Measurements from ENCODE around the gene C1QTNF4.
"Not testable (repeated sequence)": the region's sequence is repeated elsewhere in the genome, so short reads cannot be mapped to it uniquely, and the experiment has no call there.

C1QTNF4 gene

DNA sequence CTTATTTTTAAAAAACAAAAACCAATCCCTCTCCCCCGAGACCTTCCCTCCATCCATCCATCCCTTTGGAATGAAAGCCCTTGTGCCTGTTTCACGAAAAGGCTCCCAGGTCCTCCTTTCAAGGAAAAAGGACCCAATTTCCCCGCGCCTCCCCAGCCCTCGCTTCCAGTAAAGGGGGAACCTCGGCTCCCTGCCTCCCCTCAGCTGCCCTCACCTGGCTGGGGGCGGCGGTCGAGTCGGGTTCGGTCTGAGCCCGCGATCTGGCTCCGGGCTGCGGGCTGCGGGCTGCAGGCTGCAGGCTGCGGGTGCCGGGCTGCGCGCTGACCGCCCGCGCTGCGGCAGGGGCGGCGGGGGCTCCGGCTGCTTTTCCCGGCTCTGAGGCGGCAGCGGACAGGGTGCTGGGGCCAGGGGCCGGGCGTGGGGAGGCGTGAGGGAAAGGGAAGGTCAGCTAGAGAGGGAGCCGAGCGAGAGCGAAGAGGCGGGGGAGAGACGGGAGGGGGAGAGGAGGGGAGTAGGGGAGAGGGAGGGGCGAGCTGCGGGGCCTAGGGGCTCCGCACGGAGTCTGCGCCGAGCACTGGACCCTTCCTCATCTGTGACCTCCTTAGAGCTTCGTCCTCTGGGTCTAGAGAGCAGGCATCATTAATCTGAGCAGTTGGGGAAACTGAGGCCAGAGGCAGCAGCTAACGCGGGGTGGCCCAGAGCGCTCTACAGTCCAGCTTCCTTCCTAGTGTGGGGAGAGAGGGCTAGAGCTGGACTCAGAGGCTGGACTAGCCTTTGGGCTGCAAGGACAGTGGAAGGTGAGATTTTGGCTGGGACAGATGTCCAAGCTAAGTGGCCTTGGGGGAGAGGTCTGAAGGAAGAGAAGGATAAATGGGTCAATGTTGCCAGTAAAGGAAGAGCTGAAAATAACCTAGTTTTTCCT lies at the start of gene C1QTNF4:
TSS of gene C1QTNF4 (minus strand) at position 478 of the 922 bp plus-strand sequence. CDS start 3,601 bp downstream, outside the sequence.
- no peak for DNase-seq

DNA sequence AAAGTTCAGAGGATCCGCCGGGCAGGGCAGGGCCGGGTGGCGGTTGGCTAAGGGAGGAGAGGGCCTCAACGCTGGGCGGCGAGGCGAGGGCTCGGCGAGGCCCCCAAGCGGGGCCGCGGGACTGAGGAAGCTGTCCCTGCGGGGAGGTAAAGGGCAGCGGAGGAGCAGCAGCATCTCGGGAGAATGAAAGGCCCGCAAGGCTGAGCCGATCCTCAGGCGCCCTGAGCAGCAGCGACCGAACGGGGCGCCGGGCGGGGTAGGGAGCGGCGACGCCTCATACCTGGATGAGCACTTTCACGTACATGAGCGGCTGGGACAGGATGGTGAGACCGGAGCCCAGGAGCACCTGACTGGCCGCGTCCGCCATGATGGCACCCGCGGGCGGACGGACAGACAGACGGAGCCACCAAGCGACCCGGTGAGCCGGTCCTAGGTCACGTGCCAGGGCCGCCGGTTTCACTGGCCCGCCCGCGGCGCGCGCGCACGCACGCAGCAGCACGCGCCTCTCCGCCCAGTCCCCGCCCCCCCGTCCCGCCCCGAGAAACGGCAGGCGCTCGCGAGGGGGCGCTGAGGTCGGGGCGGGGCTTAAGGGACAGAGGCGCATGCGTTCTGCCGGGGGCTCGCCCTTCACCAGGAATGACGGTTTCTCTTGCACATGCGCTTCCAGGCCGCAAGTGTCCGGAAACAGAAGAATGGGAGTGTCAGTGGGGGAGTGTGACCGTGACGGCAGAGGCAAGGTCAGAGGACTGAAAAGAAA lies 48.1 kb upstream of the C1QTNF4 start, which contains the start of gene MTCH2:
TSS of gene MTCH2 (minus strand) at position 461 of the 757 bp plus-strand sequence. CDS start at position 367, 94 bp downstream.
- DNase-seq: peak; percentile 96 to 98

DNA sequence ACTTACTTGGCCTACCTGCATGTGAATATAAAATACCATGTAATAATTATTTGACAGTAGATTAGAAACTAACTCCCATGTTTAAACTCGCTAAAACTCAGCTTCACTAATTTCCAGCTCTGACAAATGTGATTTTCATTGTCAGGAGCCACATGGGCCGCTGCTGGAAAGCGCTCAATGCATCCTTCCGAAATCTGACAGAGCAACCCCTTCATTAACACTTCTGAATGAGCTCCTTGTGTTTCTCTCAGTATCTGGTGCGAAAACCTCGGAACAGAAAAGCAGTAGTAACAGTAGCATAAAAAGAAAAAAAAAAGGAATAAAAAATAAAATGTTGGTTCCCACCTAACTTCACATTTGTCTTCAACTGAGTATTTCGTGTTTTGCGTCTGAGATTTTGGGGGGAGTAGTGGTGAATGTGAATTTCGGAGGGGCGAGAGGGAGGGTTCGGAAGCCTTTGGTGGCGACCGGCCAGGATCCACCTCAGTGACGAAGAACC lies 47.4 kb upstream of the C1QTNF4 start:
- no peak for DNase-seq

DNA sequence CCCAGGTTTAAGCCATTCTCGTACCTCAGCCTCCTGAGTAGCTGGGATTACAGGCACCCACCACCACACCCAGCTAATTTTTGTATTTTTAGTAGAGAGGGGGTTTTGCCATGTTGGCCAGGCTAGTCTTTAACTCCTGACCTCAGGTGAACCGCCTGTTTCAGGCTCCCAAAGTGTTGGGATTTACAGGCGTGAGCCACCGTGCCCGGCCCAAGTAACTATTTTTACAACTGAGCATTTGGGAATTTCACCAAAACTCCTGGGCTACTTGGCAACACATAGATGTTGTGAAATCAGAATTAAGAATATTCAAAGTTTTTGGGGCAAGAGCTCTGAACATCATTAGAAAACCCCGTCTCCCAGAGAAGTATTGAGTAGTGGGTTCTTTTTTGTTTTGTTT lies 46.3 kb upstream of the C1QTNF4 start:
- not testable (repeated sequence) for DNase-seq

DNA sequence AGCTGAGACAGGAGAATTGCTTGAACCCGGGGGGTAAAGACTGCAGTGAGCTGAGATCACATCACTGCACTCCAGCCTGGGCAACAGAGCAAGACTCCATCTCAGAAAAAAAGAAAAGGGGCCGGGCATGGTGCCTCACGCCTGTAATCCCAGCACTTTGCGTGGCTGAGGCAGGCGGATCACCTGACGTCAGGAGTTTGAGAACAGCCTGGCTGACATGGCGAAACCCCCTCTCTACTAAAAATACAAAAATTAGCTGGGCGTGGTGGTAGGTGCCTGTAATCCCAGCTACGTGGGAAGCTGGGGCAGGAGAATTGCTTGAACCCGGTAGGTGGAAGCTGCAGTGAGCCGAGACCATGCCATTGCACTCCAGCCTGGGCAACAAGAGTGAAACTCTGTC lies 42.1 kb upstream of the C1QTNF4 start:
- not testable (repeated sequence) for DNase-seq

DNA sequence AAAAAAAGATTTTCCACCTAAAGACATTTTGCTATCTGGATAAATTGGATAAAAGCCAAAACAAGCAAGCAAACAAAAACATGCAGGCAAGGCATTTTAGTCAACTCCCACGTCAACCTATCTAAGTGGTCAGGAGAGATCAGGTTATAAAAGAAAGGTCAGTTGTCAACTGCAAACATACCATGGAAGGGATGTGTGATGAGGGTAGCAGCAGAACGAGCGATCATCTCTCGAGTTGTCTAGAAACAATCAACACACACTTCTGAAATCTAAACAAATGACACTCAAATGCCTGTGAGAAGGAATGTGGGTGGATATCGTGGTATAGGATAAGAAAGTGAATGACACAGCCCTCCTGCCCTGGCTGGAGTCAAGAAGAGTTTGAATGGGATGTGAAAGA lies 37.3 kb upstream of the C1QTNF4 start:
- DNase-seq: no peak

DNA sequence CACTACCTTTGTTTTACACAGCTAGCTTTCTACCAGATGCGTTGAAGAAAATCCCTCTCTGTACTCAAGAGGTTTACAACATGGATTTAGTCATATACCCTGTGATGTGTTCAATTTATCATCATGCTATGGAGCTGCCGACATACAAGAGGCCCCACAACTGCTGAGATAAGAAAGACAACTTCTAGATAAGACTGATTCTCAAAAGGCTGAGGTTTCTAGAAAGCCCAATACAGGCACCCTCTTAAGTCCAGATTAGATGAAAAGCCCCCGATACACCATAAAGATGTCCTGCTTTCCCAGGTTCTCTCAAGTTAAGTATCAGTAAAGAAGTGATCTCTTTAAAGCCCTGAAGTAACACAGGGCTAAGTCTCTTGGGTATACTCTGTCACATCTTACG lies 33.8 kb upstream of the C1QTNF4 start:
- no peak for DNase-seq

DNA sequence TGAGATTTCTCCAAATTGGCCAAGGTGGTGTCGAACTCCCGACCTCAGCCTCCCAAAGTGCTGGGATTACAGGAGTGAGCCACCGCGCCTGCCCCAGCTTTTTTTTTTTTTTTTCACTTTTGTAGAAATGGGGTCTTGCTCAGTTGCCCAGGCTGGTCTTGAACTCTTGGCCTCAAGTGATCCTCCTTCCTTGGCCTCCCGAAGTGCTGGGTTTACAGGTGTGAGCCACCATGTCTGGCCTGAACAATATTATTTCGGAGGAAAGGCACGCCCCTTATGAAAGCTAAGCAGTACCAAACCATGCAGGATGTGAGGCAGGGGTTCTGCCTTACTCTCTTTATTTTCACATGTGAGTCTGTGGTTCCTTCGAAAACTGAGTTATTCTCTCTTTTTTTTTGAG lies 32.0 kb upstream of the C1QTNF4 start:
- DNase-seq: no peak

DNA sequence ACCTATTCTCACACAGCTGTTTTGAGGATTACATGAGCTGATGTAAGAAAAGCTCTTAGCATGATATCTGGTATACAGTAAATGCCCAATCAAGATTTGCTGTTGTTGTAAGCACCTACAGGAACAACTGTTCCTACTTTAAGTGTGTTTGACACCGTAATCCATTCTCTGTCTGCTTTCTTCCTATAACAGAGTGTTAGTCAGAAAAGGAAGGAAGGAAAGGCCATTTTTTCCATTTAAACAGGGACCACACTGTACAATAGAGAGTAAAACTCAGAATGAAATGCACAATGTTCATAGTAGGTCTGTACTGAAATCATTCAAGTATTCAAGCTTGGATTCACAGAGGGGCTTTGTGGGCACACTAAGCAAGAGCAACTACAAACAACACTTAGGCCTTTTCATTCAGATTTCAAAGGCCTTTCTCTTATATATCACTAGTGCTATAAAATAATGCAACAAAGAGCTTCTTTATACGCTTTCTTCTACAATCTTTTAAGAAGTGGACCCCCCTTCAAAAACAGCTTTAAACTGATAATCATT lies 26.7 kb upstream of the C1QTNF4 start:
- no peak for DNase-seq

DNA sequence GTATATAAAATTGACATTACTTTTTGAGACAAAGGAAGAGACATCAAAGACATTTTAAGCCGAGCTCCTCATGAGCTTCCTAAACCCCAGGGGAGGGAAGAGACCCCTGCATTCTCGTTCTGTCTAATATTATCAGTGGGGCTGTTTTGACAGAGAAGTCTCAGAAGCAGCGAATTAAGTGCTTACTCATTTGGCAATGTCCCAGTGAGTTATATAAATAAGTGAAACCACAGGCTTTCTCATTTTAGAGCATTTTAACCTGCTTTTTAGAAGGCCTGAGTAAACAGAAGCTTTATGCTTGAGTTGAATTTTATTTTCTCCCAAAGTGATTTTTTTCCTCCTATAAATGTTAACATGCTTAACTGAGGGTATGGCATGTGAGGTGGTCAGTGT lies 23.2 kb upstream of the C1QTNF4 start:
- DNase-seq: no peak

DNA sequence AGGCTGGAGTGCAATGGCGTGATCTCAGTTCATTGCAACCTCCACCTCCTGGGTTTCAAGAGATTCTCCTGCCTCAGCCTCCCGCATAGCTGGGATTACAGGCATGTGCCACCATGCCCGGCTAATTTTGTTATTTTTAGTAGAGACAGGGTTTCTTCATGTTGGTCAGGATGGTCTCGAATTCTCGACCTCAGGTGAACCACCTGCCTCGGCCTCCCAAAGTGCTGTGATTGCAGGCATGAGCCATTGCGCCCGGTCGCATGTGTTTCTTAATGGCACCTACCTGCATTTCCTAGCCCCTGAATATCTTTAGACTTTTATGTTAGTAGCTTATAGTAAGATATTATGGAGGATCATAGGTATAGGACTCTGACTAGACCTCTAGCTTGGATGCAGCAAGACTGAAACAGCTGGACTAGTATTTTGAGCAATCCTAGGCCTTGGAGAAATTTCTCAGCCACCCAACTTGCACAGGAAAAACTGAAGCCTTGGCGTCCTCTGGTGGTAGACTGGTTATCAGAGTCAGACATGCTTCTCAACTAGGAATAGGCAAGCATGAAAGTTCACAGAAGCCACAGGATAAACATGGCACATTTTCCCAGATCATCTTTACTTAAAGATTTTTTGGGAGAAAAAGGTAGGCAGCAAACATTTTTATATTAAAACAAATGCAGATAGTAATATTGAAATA lies 22.7 kb upstream of the C1QTNF4 start:
- peak; percentile 8 to 19 for DNase-seq

DNA sequence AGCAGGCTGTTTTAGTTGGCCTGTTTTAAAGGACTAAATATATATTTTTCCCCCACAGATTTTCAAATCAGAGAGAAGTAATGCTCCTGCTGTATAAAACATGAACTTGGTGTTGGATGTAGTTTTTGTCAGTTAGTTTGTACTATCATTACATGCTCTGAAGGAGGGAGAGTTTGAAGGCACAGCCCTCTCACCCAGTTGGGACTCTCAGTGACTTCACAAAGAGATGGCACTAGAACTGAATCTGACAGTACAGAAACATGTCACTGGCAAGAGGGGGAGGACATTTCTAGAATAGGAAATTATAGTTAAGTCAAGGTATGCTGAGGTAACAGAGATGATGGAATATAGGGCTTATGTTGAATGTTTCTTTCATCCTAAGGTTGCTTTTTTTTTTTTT lies 21.0 kb upstream of the C1QTNF4 start:
- DNase-seq: no peak

DNA sequence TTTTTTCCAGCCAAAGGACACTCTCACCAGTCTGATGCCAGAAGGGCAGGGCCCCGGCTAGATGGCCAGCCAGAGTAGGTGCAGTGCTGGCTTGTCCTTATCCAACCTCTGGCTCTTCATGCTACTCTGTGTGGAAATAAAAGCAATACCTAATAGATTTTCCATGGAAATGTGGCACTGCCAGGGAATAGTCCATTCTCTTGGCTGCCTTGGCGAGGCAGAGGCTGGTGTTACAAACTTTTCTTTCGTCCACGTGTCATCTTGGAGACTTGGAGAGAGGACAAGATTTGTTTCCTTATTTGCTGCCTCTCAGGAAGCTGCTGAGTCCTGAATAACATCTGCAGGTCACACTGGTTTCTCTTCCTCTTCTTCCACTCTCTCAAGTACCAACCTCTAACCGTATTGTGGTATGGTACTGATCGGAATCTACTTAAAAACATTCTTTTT lies 17.2 kb upstream of the C1QTNF4 start:
- no peak for DNase-seq

DNA sequence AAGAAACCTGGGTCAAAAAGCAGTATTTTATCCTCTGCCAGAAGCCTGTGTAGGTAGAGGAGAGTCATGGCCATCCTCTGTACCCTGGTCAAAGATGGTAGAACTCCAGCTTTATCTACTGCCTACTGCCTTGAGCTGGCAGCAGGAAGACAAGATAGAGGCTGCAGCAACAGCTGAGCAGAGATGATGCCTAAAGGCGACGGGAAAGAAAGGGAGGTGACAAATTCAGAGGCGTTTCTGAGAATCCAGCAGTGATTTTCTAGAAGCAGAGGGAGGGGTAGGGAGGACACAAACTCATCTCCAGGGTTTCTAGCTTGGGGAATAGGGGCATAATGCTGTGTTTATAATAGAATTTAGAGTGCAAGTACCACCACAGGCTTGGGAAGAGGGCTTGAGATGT lies 15.5 kb upstream of the C1QTNF4 start:
- DNase-seq: no peak

DNA sequence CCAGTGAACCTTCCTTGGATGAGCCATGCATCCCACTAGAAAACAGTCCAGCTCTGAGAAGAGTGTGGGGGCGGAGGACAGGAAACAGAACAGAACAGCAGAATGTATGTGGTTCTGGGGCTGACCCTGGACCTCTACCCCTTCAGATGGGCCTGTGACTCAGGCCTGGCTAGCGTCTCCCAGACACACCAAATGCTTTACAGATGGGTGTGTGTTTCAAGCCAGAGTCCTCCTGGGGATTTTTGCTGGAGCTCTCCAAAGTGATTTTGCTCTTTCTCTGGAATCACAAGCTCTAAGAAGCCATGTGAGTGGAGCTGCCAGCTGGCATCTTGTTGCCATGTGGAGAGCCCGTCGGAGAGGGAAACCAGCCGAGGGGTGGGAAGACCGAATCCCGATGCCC lies 13.2 kb upstream of the C1QTNF4 start:
- DNase-seq: no peak

DNA sequence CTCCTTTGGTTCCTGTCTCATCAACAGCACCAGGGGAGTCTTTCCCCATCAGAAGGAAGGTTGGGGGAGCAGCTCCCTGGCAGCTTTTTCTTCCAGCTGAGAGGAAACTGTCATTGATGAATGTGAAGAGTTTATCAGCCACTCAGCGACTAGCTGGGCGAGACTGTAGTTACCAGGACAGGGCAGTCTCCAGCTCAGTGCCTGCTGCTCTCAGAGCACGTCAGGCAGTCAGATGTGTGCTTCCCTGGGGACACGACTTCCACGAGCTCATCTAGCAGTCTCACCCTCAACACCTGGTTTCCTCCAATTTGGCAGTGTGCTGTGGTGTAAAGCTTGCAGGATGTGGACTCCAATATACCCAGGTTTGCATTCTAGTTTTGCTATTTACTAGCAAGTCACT lies 12.5 kb upstream of the C1QTNF4 start:
- no peak for DNase-seq

DNA sequence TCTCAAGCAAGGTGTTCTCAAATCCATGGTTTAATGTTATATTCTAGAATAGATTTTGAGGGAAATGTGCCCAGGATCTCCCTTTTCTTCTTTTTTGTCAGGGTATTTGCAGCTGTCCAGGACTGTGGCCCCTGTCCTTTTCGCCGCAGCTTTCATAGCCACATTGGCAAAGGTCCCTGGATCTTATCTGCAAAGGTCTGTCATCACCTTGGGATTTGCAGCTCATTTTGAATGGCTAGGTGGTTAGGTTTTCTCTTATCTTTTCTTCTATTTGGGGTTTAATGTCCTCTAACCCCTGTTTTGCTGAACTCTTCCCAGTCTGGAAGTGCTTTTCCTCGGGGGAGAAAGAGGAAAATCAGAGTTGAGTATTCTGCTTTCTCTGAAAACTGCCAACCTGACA lies 11.7 kb upstream of the C1QTNF4 start:
- DNase-seq: no peak

DNA sequence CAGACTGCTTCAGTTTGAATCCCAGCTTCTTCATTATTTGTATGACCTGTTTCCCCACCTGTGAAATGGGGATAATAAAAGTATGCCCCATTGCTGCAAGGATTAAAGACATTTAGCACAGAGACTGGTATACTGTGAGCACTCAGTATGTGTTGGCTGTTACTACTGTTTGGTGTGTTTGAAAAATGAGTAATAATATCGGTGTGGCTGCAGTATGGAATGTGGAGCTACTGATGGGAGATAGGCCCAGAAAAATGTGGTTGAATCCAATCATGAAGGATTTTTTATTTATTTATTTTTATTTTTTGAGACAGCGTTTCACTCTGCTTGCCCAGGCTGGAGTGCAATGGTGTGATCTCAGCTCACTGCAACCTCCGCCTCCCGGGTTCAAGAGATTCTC lies 9.1 kb upstream of the C1QTNF4 start:
- no peak for DNase-seq

DNA sequence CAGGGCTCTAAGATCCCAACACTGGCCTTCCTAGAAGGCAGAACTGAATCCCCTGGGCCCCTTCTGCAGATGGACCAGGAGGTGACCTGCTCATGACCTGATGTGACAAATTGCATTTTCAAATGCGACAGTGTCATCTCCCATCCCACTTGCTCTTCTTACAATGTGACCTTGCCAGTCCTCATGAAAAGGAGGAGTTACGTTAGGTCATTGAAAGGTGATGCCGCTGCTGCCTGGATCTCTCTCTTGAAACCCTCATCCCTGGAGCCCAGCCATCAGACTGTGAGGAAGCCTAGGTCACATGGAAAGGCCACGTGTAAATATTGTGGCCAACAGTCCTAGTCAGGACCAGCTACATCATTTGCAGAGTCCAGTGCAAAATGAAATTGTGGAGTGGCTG lies 5.7 kb upstream of the C1QTNF4 start:
- DNase-seq: no peak

DNA sequence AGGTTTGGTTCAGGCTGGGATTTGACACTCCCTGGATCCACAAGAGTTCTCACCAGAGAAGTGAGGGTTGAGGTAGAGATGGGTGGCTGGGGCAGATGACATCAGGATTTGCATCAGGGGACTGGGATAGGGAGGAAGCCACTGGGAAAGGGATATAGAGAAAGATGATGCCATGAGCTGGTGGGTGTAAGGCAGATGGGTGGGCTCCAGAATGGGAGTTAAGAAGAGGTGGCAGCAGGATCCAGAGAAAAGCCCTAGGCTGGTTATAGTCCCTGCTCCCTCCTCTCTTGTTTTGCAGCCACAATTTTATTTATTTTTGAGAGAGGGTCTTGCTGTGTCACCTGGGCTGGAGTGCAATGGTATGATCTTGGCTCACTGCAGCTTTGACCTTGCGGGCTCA lies 1.8 kb upstream of the C1QTNF4 start:
- no peak for DNase-seq

DNA sequence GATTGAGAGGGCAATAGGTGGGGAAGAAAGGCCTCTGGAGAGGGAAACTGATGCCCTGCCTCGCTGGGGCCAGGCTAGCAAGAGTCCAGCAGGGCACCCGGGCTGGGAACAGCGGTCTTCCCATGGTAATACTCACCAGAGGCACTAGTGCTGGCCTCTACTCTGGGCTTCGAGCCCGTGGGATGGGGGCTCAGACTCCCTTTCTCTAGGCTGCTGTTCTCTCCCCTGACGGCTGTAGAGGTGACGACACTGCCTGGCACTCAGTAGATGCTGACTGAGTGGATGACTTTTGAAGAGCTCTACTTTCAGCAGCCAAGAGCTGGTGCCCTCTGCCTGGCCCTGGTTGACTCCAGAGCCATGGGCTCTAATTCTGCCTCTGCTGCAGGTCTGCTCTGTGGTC lies 818 bp upstream of the C1QTNF4 start:
- no peak for DNase-seq

DNA sequence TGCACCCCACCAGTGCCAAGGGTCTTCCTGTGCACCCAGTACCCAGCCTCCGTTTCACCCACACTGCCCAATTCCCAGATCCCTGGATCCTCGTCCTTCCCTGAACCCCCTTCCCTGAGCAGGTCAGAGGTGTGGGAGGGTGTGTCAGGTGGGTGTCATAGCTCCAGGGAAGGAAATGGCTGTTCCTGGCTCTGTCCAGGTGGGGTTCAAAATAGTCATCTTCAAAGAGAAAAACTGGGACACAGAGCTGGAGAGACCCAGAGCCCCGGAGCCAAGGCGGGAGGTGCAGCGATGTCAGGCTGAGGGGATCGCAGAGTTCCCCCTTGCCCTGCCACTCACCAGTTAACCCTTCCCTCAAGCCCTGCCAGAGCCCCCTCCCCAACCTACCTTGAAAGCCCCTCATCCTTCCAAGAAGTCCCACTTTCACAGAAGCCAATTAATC lies 698 bp downstream of the C1QTNF4 start:
- no peak for DNase-seq

DNA sequence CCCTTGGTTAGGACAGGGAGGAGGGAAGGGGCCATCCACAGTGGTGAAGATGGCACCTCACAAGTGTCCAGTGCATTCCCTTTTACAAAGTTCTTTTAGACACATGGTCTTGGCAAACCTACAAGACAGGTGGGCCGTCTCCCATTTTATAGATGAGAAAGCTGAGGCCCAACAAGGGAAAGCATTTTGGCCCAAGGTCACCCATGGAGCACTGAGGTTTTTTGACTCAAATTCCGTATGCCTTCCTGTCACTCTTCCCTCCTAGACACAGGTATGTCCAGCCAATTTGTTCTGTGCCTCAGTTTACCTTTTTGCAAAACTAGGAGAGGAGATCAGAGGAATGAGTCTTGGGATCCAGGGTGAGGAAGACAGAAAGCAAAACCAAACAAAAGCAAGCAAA lies 1.2 kb downstream of the C1QTNF4 start:
- DNase-seq: no peak

All from CD4-positive, alpha-beta T cell treated with Interferon alpha-2 for 1 hour (primary cell).